ENCODE data around the gene TMEM248.
"Not testable (repeated sequence)": the region's sequence is repeated elsewhere in the genome, so short reads cannot be mapped to it uniquely, and the experiment has no call there.

TMEM248 gene

GRCh38 chr7:66920769-66921395 lies at the start of gene TMEM248:
Gene TMEM248, plus strand, starts transcription at chr7:66921225. Its CDS starts 20,641 bp downstream, at chr7:66941866.
- peak within 1 kb of the TSS; percentile 92 for H3K27ac ChIP-seq

GRCh38 chr7:66873476-66873875 lies 47.5 kb upstream of the TMEM248 start:
- no peak overlapping the region for H3K27ac ChIP-seq
- TF ChIP-seq CTCF (conservative IDR thresholded peaks at IDR 0.05) (no peak), ZFX (IDR thresholded peaks at IDR 0.05) (no peak)

More at GRCh38 chr7:66920769-66921395, at the start of gene TMEM248:
- no peak; the same call in 1 of the 2 replicates for TF ChIP-seq ZFX (IDR thresholded peaks at IDR 0.05)

- H3K27ac ChIP-seq: no peak overlapping the region
- TF ChIP-seq CTCF (conservative IDR thresholded peaks at IDR 0.05) (no peak), ZFX (IDR thresholded peaks at IDR 0.05) (no peak)
These were observed 43.3 kb upstream of the TMEM248 start for GRCh38 chr7:66877577-66878300.

GRCh38 chr7:66878301-66878685 lies 42.7 kb upstream of the TMEM248 start:
- H3K27ac ChIP-seq: not testable (repeated sequence)

GRCh38 chr7:66880053-66880452 lies 41.0 kb upstream of the TMEM248 start:
- TF ChIP-seq CTCF (conservative IDR thresholded peaks at IDR 0.05) (no peak), ZFX (IDR thresholded peaks at IDR 0.05) (no peak)
- no peak overlapping the region for H3K27ac ChIP-seq

- not testable (repeated sequence) for H3K27ac ChIP-seq
These were observed 40.4 kb upstream of the TMEM248 start for GRCh38 chr7:66880577-66880976.

- TF ChIP-seq CTCF (conservative IDR thresholded peaks at IDR 0.05) (no peak), ZFX (IDR thresholded peaks at IDR 0.05) (no peak)
- no peak overlapping the region for H3K27ac ChIP-seq
These were observed 37.3 kb upstream of the TMEM248 start for GRCh38 chr7:66883716-66884115.

- not testable (repeated sequence) for H3K27ac ChIP-seq
These were observed 36.5 kb upstream of the TMEM248 start for GRCh38 chr7:66884556-66884955.

- TF ChIP-seq CTCF (conservative IDR thresholded peaks at IDR 0.05) (no peak), ZFX (IDR thresholded peaks at IDR 0.05) (no peak)
- no peak overlapping the region for H3K27ac ChIP-seq
These were observed 34.9 kb upstream of the TMEM248 start for GRCh38 chr7:66886152-66886551.

GRCh38 chr7:66888223-66888622 lies 32.8 kb upstream of the TMEM248 start:
- H3K27ac ChIP-seq: peak overlapping the region; percentile 57
